ENCODE data around the gene FAM204A.

DNA sequence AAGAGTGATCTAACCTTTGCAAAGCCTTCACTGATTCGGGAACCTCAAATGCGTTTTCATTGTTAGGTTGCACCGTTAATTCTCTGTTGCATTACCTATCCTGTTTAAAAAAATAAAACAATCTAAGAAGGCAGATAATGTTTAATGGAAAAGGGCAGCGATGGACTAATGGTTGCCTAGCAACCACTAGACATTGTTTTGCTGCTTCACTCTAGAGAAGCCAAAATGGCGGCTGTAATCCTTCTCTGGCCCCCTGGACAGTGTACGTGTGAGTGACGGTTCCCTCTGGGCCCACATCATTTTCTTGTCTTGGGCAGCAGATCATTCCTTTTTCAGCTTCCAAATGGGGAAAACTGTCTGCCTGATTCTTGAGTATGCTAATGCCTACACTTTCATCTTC lies 43.3 kb downstream of the FAM204A start:
- TF ChIP-seq CBX2 (IDR thresholded peaks at IDR 0.05; ENCODE audit: low read depth, low read length) (no peak), CBX2 (CRISPR knock-in tag; IDR thresholded peaks at IDR 0.05; ENCODE audit: low read depth) (no peak), TAF1 (CRISPR knock-in tag; IDR thresholded peaks at IDR 0.05) (no peak), MAZ (IDR thresholded peaks at IDR 0.05; ENCODE audit: borderline replicate concordance, low read depth, low read length) (no peak), MAZ (CRISPR knock-in tag; IDR thresholded peaks at IDR 0.05; ENCODE audit: low read depth) (no peak), EZH2 (conservative IDR thresholded peaks at IDR 0.05; ENCODE audit: low read depth, low read length) (no peak), MEF2D (CRISPR knock-in tag; IDR thresholded peaks at IDR 0.05) (no peak), MYC (CRISPR knock-in tag; IDR thresholded peaks at IDR 0.05; ENCODE audit: borderline replicate concordance) (no peak)
- TF ChIP-seq, protein P1, sequence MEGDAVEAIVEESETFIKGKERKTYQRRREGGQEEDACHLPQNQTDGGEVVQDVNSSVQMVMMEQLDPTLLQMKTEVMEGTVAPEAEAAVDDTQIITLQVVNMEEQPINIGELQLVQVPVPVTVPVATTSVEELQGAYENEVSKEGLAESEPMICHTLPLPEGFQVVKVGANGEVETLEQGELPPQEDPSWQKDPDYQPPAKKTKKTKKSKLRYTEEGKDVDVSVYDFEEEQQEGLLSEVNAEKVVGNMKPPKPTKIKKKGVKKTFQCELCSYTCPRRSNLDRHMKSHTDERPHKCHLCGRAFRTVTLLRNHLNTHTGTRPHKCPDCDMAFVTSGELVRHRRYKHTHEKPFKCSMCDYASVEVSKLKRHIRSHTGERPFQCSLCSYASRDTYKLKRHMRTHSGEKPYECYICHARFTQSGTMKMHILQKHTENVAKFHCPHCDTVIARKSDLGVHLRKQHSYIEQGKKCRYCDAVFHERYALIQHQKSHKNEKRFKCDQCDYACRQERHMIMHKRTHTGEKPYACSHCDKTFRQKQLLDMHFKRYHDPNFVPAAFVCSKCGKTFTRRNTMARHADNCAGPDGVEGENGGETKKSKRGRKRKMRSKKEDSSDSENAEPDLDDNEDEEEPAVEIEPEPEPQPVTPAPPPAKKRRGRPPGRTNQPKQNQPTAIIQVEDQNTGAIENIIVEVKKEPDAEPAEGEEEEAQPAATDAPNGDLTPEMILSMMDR (CRISPR knock-in tag; IDR thresholded peaks at IDR 0.05) = no peak
- TF ChIP-seq, protein P2, sequence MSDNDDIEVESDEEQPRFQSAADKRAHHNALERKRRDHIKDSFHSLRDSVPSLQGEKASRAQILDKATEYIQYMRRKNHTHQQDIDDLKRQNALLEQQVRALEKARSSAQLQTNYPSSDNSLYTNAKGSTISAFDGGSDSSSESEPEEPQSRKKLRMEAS (IDR thresholded peaks at IDR 0.05) = no peak
